IPS-18c (cell line): ENCODE data around the gene CEP112.

ENCODE experiments used
- H3K4me3 ChIP-seq: 2 replicates; pipeline ENCODE4 v1.7.0; 2013; ENCODE audit warnings: low read depth, mild to moderate bottlenecking, low read length, moderate library complexity; ENCODE audit not compliant: insufficient read depth
- H3K9me3 ChIP-seq: one replicate; pipeline ENCODE4 v1.6.1; 2013; ENCODE audit warnings: mild to moderate bottlenecking, low read length, moderate library complexity; ENCODE audit not compliant: control insufficient read depth, insufficient read depth

CEP112 gene

GRCh38 chr17:65633146-65633881 is 558.6 kb downstream of the CEP112 start:
- H3K4me3 ChIP-seq = no peak overlapping the region
- H3K9me3 ChIP-seq = no peaks in the 10 kb centered on the region

GRCh38 chr17:65630502-65630901 is 561.4 kb downstream of the CEP112 start:
- H3K9me3 ChIP-seq = no peaks in the 10 kb centered on the region
- no peak overlapping the region for H3K4me3 ChIP-seq

- Histone ChIP-seq H3K9me3 (no peaks in the 10 kb centered on the region), H3K4me3 (no peak overlapping the region)
Observed at GRCh38 chr17:65629234-65629690, 562.7 kb downstream of the CEP112 start.

DNA sequence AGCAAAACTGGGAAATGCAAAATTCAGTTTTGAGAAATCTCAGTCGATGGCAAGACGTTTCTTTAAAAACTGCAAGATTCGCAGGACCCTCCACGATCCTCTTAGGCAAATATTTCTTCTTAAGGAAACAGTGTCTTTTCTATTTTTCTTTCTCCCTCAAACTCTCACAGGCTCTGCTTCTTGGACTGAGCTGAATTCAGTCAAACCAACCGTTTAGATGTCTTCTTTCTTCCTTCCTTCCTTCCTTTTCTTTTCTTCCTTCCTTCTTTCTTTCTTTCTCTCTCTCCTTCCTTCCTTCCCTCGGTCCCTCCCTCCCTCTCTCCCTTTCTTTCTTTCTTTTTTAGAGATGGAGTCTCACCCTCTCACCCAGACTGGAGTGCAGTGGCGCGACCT is 563.3 kb downstream of the CEP112 start:
- Histone ChIP-seq H3K9me3 (no peaks in the 10 kb centered on the region), H3K4me3 (no peak overlapping the region)

GRCh38 chr17:65627891-65628643 is 563.9 kb downstream of the CEP112 start:
- no peaks in the 10 kb centered on the region for H3K9me3 ChIP-seq
- no peak overlapping the region for H3K4me3 ChIP-seq

DNA sequence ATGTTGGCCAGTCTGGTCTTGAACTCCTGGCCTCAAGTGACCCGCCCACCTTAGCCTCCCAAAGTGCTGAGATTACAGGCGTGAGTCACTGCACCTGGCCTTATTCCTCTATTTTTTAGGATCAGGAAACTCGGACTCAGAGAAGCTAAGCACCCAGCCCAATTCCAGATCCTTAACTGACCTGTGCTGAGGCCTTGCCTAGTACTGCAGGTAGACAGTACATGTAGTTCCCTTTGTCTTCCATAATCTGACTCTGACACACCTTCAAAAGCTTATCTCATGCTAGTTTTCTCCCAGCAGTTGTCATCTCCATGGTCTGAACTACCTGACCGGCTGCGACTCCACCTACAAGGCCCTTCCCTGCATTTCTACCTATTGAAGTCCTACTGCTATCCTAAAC is 564.8 kb downstream of the CEP112 start:
- Histone ChIP-seq H3K9me3 (no peaks in the 10 kb centered on the region), H3K4me3 (no peak overlapping the region)

DNA sequence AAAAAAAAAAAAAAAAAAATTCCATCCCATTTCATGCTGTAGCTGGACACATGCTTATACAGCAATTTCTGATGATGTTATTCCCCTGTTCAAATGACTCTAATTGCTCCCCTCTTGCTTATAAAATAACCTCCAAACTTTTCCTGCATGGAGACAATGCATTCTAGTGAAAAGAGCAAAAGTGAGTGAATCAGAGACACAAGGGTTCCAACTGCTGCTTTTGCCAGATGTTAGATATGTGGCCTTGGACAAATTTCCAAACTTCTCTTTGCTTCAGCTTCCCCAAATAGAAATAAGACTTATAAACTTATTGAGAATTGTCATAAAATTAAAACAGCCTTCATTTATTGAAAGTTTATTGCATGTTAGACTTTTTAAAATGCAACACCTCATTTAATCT is 565.5 kb downstream of the CEP112 start:
- H3K4me3 ChIP-seq = no peak overlapping the region
- no peaks in the 10 kb centered on the region for H3K9me3 ChIP-seq

- H3K9me3 ChIP-seq = no peaks in the 10 kb centered on the region
- H3K4me3 ChIP-seq = no peak overlapping the region
Observed at GRCh38 chr17:65618516-65618915, 573.4 kb downstream of the CEP112 start.

DNA sequence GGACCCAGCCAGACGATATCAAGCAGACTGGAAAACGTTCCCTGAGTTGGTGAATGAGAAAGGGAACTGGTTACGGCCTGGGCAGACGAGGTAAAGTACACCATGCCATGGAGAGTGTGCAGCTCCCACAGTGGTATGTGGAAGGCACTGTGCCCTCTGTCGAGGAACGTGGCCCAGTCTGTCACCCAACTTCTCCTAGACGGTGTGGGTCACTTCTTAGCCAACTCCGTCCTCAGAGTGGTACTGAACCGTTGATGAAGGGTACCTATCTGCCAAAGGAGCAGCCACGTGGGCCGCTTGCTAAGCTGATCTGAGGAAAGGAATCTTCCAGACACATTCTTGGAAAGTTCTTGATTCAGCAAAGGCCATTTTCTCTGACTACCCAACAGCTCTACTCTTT is 574.4 kb downstream of the CEP112 start:
- H3K4me3 ChIP-seq = no peak overlapping the region
- peaks cover 2% of the 10 kb centered on the region for H3K9me3 ChIP-seq

DNA sequence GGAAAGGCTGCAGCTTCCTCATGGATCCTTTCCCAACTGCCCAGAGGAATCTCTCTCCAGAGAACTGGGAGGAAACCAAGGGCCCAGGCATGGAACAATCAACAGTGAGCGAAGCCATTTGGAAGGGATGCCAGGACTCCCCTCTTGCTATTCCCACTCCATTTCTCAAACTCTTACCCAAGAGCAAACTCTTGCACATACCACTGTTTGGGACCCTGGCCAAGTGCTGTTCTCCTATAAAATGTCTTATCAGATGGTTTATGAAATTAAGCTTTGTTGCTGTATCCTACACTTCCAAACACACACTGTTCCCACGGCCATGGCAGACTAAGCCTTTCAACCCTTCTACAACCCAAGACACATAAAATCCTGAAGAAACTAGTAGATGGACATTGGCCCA is 582.2 kb downstream of the CEP112 start:
- H3K9me3 ChIP-seq = peaks cover 4% of the 10 kb centered on the region
- no peak overlapping the region for H3K4me3 ChIP-seq

GRCh38 chr17:65609286-65609685 is 582.6 kb downstream of the CEP112 start:
- Histone ChIP-seq H3K9me3 (peaks cover 4% of the 10 kb centered on the region), H3K4me3 (no peak overlapping the region)

GRCh38 chr17:65604070-65604469 is 587.9 kb downstream of the CEP112 start:
- Histone ChIP-seq H3K9me3 (peaks cover 2% of the 10 kb centered on the region), H3K4me3 (no peak overlapping the region)

- Histone ChIP-seq H3K9me3 (no peaks in the 10 kb centered on the region), H3K4me3 (no peak overlapping the region)
Observed at GRCh38 chr17:65601881-65602280, 590.1 kb downstream of the CEP112 start.

GRCh38 chr17:65601145-65601544 is 590.8 kb downstream of the CEP112 start:
- H3K9me3 ChIP-seq = no peaks in the 10 kb centered on the region
- H3K4me3 ChIP-seq = no peak overlapping the region

DNA sequence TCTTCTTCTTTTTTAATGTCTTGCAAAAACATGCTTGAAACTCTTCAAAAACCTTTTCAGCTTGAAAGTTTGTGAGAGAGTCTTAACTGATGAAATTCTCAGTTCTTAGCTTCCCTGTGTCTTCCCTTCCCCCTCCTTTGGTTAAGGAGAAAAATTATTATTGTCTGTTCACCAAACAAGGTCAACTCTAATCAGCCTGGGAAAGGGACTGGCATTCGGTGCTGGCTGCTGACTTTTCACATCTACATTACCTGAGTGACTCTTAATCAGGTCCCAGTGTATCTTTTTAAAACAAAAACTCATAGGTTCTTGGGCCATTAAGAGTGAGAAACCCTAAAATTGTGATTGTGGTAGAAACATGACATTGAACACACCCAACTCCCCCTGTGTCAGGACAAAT is 591.4 kb downstream of the CEP112 start:
- Histone ChIP-seq H3K9me3 (no peaks in the 10 kb centered on the region), H3K4me3 (no peak overlapping the region)

DNA sequence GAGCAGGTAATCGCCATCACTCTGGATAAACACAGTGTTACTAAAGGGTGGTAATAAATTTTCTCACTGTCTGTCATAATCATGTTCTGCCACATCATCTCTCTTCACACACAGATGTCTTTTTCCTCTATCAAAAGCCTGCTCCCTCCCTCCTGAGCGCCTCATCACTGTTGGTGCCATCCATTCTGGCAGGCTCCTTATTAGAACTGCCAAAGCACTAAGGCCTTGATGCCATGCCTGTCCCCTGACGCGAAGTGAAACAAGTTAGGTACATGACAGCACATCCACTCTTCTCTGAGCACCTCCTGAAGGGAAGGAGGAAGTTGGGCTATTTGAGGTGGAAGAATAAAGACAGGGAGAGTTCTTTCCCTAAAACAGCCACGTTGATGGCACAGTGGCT is 592.3 kb downstream of the CEP112 start:
- H3K9me3 ChIP-seq = no peaks in the 10 kb centered on the region

DNA sequence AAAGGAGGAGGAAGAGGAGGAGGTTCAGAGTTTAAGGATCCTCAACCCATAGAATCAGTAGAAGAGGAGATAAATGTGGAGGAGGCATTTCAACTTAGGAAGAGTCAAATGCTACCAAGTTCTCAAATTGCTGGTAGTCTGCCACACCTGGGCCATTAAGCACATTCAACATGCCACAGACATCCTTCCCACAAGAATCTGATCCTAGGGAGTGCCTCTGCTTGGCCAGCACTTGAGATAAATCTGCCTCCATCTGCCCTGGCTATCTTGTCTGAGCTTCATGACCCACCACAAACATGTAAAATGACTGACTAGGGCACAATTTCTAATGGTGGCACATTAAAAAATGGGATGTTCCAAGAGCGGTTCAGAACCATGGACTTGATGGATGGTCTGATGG is 593.2 kb downstream of the CEP112 start:
- Histone ChIP-seq H3K4me3 (no peak overlapping the region), H3K9me3 (no peaks in the 10 kb centered on the region)

More for the DNA sequence above, 592.3 kb downstream of the CEP112 start:
- H3K4me3 ChIP-seq = no peak overlapping the region

DNA sequence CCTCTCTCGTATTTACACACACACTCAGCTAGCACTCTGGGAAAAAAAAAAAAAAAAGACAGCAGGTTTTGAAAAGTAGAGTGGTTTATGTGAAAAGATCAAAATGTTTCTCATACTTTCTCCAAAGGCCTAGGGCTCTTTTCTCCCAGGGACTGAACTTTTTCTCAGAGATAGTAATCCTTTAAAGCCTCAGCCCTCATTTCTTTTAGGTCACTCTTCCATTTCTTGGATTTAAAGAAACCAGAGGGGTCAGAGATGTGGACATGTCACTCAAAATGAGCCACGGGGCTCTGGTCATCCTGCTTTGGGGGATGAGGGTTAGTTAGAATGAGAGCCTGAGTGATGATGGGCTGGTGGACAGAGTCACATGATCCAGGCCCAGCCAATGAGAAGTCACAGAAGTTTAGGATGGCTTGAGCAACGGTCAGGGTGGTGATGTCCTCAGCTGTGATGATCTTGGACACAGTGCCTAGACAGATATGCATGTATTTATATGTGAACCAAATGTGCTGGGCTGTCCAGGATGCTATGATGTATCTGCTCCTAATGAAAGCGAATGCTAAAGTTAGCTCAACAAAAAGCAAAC is 596.8 kb downstream of the CEP112 start:
- no peaks in the 10 kb centered on the region for H3K9me3 ChIP-seq

More for the DNA sequence above, 596.8 kb downstream of the CEP112 start:
- H3K4me3 ChIP-seq = no peak overlapping the region
